ENCODE data around the gene VDR.

DNA sequence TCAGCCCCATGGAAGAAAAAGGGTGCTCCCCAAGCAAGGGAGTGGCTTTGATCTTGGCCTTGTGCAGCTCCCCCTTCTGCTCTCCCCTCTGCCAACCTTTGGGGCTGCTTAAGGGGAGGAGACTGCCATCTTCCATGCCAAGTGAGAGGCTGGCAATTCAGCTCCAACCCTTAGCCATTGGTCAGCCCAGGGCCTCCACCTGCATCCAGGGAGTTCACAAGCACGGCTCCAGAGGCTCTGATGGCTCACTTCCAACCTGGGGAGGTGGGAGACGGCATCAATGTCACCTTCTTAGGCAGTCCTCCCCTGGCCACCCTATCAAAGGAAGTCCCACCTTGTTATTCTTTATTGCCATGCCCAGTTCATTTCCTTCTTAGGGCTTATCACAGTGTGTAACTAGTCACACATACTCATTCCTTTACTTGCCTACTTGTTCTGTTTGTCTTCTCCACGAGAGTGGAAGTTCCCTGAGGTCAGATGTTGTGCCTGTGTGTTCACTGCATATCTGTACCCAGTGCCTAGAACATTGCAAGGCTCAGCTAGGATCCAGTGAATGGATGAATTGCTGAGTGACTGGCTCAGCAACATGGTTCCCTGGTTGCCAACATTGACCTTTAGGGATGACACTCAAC is 90.1 kb downstream of the VDR start:
- TF ChIP-seq EZH2 (IDR thresholded peaks at IDR 0.05; ENCODE audit: insufficient read depth, poor library complexity, severe bottlenecking) (no peak), EZH2phosphoT487 (IDR thresholded peaks at IDR 0.05; ENCODE audit: insufficient read depth, low read depth) (no peak)

Data from GM23248 (cell line).